Fibroblast of the aortic adventitia (primary cell): ENCODE data around the gene KRTAP5-9. TPM values are rescaled to one million over a fixed set of nuclear protein-coding genes. Genes with fewer than 3 reads are reported as not detected.

Source experiments
- DNase-seq: peaks from one replicate; pipeline ENCODE4 v3.0.0-alpha.2; 2010; ENCODE audit warnings: low read depth
- H3K4me3 ChIP-seq: 2 replicates; pipeline ENCODE4 v1.5.1; 2011; ENCODE audit warnings: low read depth, mild to moderate bottlenecking, control low read depth, low read length, moderate library complexity
- CTCF ChIP-seq: IDR thresholded peaks from 2 replicates; pipeline ENCODE4 v1.5.1; 2011; ENCODE audit warnings: mild to moderate bottlenecking, low read length, control low read depth, inconsistent platforms; ENCODE audit not compliant: insufficient read depth
- total RNA-seq: library from RNA; depleted of rRNA; stranded (reverse); fragments of >200 nt; gene quantifications from 2 replicates; pipeline ENCODE4 v1.2.3, GENCODE V29; 2012; ENCODE audit warnings: low replicate concordance

KRTAP5-9 gene
- total RNA-seq, 1 donor: not detected

GRCh38 chr11:71502871-71503435 lies 45.3 kb upstream of the KRTAP5-9 start:
- TF ChIP-seq CTCF: no peak
- no peak for DNase-seq
- H3K4me3 ChIP-seq: no peak overlapping the region

GRCh38 chr11:71504531-71504930 lies 43.7 kb upstream of the KRTAP5-9 start:
- H3K4me3 ChIP-seq: no peak overlapping the region
- no peak for DNase-seq
- no peak for TF ChIP-seq CTCF

- H3K4me3 ChIP-seq: no peak overlapping the region
- TF ChIP-seq CTCF: no peak
- no peak for DNase-seq
Observed at GRCh38 chr11:71505001-71505400, 43.2 kb upstream of the KRTAP5-9 start.

- DNase-seq: no peak
- H3K4me3 ChIP-seq: no peak overlapping the region
- no peak for TF ChIP-seq CTCF
Observed at GRCh38 chr11:71505781-71506180, 42.4 kb upstream of the KRTAP5-9 start.

GRCh38 chr11:71507102-71507501 lies 41.1 kb upstream of the KRTAP5-9 start:
- no peak for TF ChIP-seq CTCF
- H3K4me3 ChIP-seq: no peak overlapping the region
- no peak for DNase-seq

- no peak overlapping the region for H3K4me3 ChIP-seq
- DNase-seq: no peak
- TF ChIP-seq CTCF: no peak
Observed at GRCh38 chr11:71518506-71519471, 29.4 kb upstream of the KRTAP5-9 start.
